Neural cell (in vitro differentiated cells): Measurements from ENCODE around the gene KSR2. TPM values are rescaled to one million over a fixed set of nuclear protein-coding genes. Genes with fewer than 3 reads are reported as not detected.

Experiments used
- H2AFZ ChIP-seq: fragments of 200-600, 300-800 bp; sonication (generic), shearing (Covaris generic); 2 replicates; pipeline ENCODE4 v1.6.0; 2014; ENCODE audit warnings: low read depth, mild to moderate bottlenecking, antibody characterized with exemption, low read length, moderate library complexity
- H3F3A ChIP-seq: fragments of 200-600 bp; shearing (Covaris generic); 2 replicates; pipeline ENCODE4 v1.6.1; 2016; ENCODE audit warnings: mild to moderate bottlenecking, moderate library complexity, mixed read lengths, antibody characterized with exemption, low read length; ENCODE audit not compliant: insufficient read depth, poor library complexity, severe bottlenecking
- H3K27ac ChIP-seq: fragments of 200-600, 300-800 bp; sonication (generic), shearing (Covaris generic); 2 replicates; pipeline ENCODE4 v1.5.1; 2014; ENCODE audit warnings: mild to moderate bottlenecking, low read length, moderate library complexity
- H3K27me3 ChIP-seq: fragments of 300-800, 200-600 bp; sonication (generic), shearing (Covaris generic); 2 replicates; pipeline ENCODE4 v1.6.0; 2014; ENCODE audit warnings: mild to moderate bottlenecking, low read depth, low read length, moderate library complexity; ENCODE audit not compliant: insufficient read depth
- H3K36me3 ChIP-seq: fragments of 300-800, 200-600 bp; sonication (generic), shearing (Covaris generic); 2 replicates; pipeline ENCODE4 v1.5.1; 2014; ENCODE audit warnings: mild to moderate bottlenecking, antibody characterized with exemption, low read length, moderate library complexity; ENCODE audit not compliant: insufficient read depth
- H3K4me2 ChIP-seq: fragments of 300-800, 200-600 bp; sonication (generic), shearing (Covaris generic); 2 replicates; pipeline ENCODE4 v1.6.0; 2014; ENCODE audit warnings: mild to moderate bottlenecking, low read length
- H3K4me3 ChIP-seq: fragments of 300-800, 200-600 bp; sonication (generic), shearing (Covaris generic); 2 replicates; pipeline ENCODE4 v1.5.1; 2014; ENCODE audit warnings: mild to moderate bottlenecking, low read length, moderate library complexity
- H3K79me2 ChIP-seq: fragments of 200-600 bp; shearing (Covaris generic); replicated peaks from 2 replicates; pipeline ENCODE4 v1.6.0; 2014; ENCODE audit warnings: mild to moderate bottlenecking, low read length, moderate library complexity; ENCODE audit not compliant: insufficient read depth
- H3K9ac ChIP-seq: fragments of 300-800, 200-600 bp; sonication (generic), shearing (Covaris generic); 2 replicates; pipeline ENCODE4 v1.6.1; 2016; ENCODE audit warnings: mild to moderate bottlenecking, low read length, mixed read lengths
- H3K9me2 ChIP-seq: fragments of 200-600 bp; shearing (Covaris generic); 2 replicates; pipeline ENCODE4 v1.6.1; 2016; ENCODE audit warnings: mild to moderate bottlenecking, low read length, mixed read lengths; ENCODE audit not compliant: insufficient read depth
- H3K9me3 ChIP-seq: fragments of 200-600, 300-800 bp; sonication (generic), shearing (Covaris generic); 2 replicates; pipeline ENCODE4 v1.6.1; 2016; ENCODE audit warnings: mild to moderate bottlenecking, mixed run types, low read length, moderate library complexity, mixed read lengths
- H4K20me1 ChIP-seq: fragments of 200-600 bp; shearing (Covaris generic); 2 replicates; pipeline ENCODE4 v1.6.1; 2016; ENCODE audit warnings: mild to moderate bottlenecking, mixed run types; ENCODE audit not compliant: insufficient read depth
- CTCF ChIP-seq: fragments of 450-650 bp; IDR thresholded peaks from 2 replicates; pipeline ENCODE4 v1.5.1; 2014; ENCODE audit warnings: antibody characterized with exemption, mild to moderate bottlenecking, moderate library complexity; ENCODE audit not compliant: poor library complexity, severe bottlenecking
- EP300 ChIP-seq: fragments of 450-650 bp; conservative IDR thresholded peaks from 2 replicates; pipeline ENCODE4 v1.6.1; 2014; ENCODE audit warnings: antibody characterized with exemption, mild to moderate bottlenecking, moderate library complexity; ENCODE audit not compliant: poor library complexity, severe bottlenecking
- EZH2 ChIP-seq: fragments of 200-600, 300-800 bp; shearing (Covaris generic), sonication (generic); IDR thresholded peaks from 2 replicates; pipeline ENCODE4 v1.6.1; 2014; ENCODE audit warnings: antibody characterized with exemption, low read length, borderline replicate concordance, mild to moderate bottlenecking; ENCODE audit not compliant: insufficient read depth, poor library complexity, severe bottlenecking
- MXI1 ChIP-seq: fragments of 450-650 bp; conservative IDR thresholded peaks from 2 replicates; pipeline ENCODE4 v1.6.1; 2014; ENCODE audit warnings: antibody characterized with exemption, mild to moderate bottlenecking; ENCODE audit not compliant: poor library complexity, severe bottlenecking
- POLR2AphosphoS5 ChIP-seq: IDR thresholded peaks from 2 replicates; pipeline ENCODE4 v1.6.1; 2012
- RAD21 ChIP-seq: fragments of 450-650 bp; conservative IDR thresholded peaks from 2 replicates; pipeline ENCODE4 v1.6.1; 2014; ENCODE audit warnings: antibody characterized with exemption, mild to moderate bottlenecking, moderate library complexity
- REST ChIP-seq: IDR thresholded peaks from 2 replicates; pipeline ENCODE4 v1.6.1; 2012; ENCODE audit warnings: borderline replicate concordance
- SMC3 ChIP-seq: fragments of 450-650 bp; conservative IDR thresholded peaks from 2 replicates; pipeline ENCODE4 v1.6.1; 2014; ENCODE audit warnings: antibody characterized with exemption, mild to moderate bottlenecking, moderate library complexity; ENCODE audit not compliant: poor library complexity
- TAF1 ChIP-seq: IDR thresholded peaks from 2 replicates; pipeline ENCODE4 v1.6.1; 2012; ENCODE audit warnings: low read depth
- polyA plus RNA-seq: library from polyadenylated mRNA; depleted of rRNA; stranded (reverse); fragments of >200 nt; gene quantifications from 2 replicates; pipeline ENCODE4 v1.2.3, GENCODE V29; 2014

Gene KSR2
- polyA plus RNA-seq, 1 donor from 2014 or later: 3.0 TPM

- no peaks in the 10 kb centered on the region for H3F3A ChIP-seq
- no peak overlapping the region for H3K4me3 ChIP-seq
- no peaks in the 10 kb centered on the region for H3K9me3 ChIP-seq
- H3K9ac ChIP-seq: no peak overlapping the region
- no peak overlapping the region for H3K4me2 ChIP-seq
- no peaks in the 10 kb centered on the region for H4K20me1 ChIP-seq
- H3K9me2 ChIP-seq: no peaks in the 10 kb centered on the region
- TF ChIP-seq EZH2 (no peak), EP300 (no peak), CTCF (no peak), TAF1 (no peak), POLR2AphosphoS5 (no peak), MXI1 (no peak), RAD21 (no peak), SMC3 (no peak)
- no peaks in the 10 kb centered on the region for H3K79me2 ChIP-seq
- H2AFZ ChIP-seq: no peak overlapping the region
- H3K27me3 ChIP-seq: no peaks in the 10 kb centered on the region
- H3K36me3 ChIP-seq: no peaks in the 10 kb centered on the region
- no peak overlapping the region for H3K27ac ChIP-seq
Observed at GRCh38 chr12:117643971-117644370, 324.8 kb downstream of the KSR2 start.

GRCh38 chr12:117641885-117642284, 326.9 kb downstream of the KSR2 start:
- Histone ChIP-seq H3K4me2 (no peak overlapping the region), H3K36me3 (no peaks in the 10 kb centered on the region), H3K27me3 (no peaks in the 10 kb centered on the region), H3K9ac (no peak overlapping the region), H2AFZ (no peak overlapping the region), H3K9me2 (no peaks in the 10 kb centered on the region), H3K79me2 (no peaks in the 10 kb centered on the region), H3K9me3 (no peaks in the 10 kb centered on the region), H3K27ac (no peak overlapping the region), H3K4me3 (no peak overlapping the region), H3F3A (no peaks in the 10 kb centered on the region), H4K20me1 (no peaks in the 10 kb centered on the region)
- TF ChIP-seq TAF1: no peak
- no peak for TF ChIP-seq REST
- TF ChIP-seq EZH2: no peak
- TF ChIP-seq MXI1: no peak
- no peak for TF ChIP-seq SMC3
- TF ChIP-seq CTCF: no peak
- TF ChIP-seq POLR2AphosphoS5: no peak
- TF ChIP-seq RAD21: no peak
- no peak for TF ChIP-seq EP300
